GOT3 (cell line): ENCODE results near the gene PCDHAC2.

ENCODE experiments used
- DNase-seq: peaks from one replicate; lab custom pipeline; 2025; ENCODE audit warnings: mixed read lengths; lab: John Stamatoyannopoulos, UW

Gene PCDHAC2

DNA sequence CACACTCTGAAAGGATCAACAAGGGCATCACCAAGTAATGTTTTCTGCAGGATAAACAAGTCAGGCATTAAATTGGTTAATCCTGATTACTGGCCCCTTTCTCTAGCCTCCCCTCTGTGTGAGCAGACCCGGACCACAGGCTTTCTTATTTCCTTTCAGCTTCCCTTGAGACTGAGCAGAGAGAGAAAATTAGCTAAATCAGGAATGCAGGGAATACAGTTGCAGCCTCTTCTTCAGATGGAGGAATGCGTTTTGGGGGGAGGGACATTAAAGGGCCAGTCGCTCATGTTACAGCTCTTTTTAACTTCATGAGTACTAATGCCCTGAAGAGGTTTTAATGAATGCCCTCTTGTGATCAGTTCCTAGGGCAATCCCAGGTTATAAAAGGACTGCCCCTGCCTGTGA, 19.8 kb downstream of the PCDHAC2 start:
- no peak for DNase-seq

DNA sequence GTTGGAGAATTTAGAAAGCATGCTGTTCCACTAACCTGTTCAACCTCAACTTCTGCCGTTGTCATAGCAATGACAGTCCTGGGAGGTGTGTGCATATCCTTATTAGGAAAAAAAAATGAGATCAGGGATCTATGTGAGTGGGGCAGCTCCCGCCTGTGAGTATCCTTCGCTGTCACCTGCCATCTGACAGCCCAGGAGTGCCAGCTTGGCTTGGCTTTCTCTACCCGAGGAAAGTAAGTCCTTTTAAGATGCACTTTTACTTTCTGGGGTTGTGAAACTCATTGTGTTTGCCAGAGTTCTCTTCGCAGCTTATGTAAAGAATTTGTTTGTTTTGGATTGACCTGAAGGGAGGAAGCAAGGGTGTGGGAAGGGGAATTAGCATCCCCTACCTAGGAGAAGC, 21.8 kb downstream of the PCDHAC2 start:
- no peak for DNase-seq

DNA sequence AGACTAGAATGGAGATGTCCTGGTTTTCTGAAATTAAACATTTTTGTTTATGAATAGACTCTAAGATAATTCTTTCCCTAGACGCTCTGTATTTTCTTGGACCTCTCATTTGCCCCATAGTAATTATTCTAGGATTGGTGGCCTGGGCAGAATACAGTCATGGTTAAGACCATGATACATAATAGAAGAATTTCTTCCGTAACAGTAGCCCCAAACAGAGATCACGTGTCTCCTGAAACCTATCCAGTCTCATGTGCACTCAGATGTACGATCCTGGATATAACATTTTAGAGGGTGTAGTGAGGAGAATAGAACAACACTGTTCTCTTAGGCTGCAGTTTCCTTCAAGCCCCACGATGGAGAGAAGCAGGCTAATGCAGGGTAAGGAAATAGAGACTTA, 22.3 kb downstream of the PCDHAC2 start:
- no peak for DNase-seq

- no peak for DNase-seq
Observed at GRCh38 chr5:140989254-140990020, 23.2 kb downstream of the PCDHAC2 start.

DNA sequence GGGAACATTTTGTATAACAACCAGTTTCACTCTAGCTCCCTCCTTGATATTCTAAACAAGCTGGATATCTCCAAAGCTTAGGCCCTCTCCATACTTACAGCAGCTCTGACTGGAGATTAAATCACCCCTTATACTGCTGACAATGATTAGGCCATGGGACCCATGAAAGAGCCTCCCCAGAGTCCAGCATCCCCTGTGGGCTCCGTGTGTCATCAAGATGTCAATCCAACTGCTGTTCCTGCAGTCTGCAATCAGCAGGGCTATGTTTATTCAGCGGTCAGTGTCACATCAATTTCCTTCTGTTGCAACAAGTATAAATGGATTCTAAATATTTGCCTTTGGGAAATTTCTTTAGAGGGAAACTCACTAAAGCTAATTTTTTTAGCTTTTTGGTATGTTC, 26.6 kb downstream of the PCDHAC2 start:
- no peak for DNase-seq

- DNase-seq, result no peak
Observed at GRCh38 chr5:140996060-140996459, 29.8 kb downstream of the PCDHAC2 start.

GRCh38 chr5:140998921-140999410, 32.7 kb downstream of the PCDHAC2 start:
- DNase-seq, result no peak

- DNase-seq, result peak; percentile 27
Observed at GRCh38 chr5:141001446-141001843, 35.2 kb downstream of the PCDHAC2 start.

GRCh38 chr5:141001844-141002604, 35.7 kb downstream of the PCDHAC2 start:
- DNase-seq, result peak; percentile 16

DNA sequence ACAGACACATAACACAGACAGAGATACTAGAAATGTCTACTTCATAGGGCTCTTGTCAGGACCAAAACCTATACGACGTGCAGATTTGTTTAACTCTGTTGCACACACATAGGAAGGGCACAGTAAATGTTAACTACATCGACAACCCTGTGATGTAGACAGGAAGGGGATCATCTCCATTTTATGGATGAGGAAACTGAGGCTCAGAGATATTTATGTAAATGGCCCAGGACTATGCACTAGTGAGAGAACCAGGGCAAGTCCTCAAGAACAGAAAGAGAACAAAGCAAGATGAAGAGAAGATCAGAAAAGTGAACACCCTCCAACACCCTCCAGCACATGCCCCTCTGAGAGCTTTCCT, 36.3 kb downstream of the PCDHAC2 start:
- no peak for DNase-seq

GRCh38 chr5:141003031-141003430, 36.8 kb downstream of the PCDHAC2 start:
- DNase-seq, result no peak

DNA sequence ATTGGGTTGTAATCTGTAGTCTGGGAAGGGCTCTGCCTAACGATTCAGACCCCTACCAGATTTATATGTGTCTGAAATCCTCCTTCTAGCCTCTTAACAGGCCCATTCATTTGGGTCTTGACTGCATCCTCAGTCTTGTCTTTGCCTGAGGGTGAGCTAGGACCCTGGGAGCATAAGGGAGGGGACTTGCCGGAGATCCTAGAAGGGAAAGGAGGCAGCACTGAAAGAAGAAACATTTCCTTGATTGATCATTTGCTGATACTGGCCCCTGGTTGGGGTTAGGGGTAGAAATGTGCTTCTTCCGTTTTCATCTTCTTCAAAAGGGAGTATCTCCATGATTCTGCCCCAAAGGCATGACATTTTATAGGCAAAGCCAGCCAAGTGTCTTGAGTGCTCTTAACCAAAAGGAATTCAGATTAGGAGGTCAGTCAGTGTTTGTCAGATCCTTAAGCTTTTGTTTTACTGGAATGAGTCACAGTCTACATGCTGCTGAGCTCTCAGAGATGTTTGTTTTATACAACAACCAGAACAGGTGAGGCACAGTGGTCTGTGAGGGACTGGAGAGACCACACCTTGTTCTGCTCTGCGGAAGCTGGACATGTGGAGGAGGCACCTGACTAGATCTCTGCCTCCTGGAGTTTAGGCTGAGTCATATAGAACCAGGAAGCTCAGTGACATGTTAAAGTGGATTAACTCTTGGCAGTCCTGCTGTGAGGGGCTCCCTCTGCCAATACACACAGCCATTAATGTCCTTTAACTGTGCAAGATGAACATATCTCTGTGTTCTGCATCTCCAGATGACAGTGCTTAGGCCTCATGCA, 37.7 kb downstream of the PCDHAC2 start:
- DNase-seq, result no peak

GRCh38 chr5:141007791-141008190, 41.5 kb downstream of the PCDHAC2 start:
- no peak for DNase-seq

DNA sequence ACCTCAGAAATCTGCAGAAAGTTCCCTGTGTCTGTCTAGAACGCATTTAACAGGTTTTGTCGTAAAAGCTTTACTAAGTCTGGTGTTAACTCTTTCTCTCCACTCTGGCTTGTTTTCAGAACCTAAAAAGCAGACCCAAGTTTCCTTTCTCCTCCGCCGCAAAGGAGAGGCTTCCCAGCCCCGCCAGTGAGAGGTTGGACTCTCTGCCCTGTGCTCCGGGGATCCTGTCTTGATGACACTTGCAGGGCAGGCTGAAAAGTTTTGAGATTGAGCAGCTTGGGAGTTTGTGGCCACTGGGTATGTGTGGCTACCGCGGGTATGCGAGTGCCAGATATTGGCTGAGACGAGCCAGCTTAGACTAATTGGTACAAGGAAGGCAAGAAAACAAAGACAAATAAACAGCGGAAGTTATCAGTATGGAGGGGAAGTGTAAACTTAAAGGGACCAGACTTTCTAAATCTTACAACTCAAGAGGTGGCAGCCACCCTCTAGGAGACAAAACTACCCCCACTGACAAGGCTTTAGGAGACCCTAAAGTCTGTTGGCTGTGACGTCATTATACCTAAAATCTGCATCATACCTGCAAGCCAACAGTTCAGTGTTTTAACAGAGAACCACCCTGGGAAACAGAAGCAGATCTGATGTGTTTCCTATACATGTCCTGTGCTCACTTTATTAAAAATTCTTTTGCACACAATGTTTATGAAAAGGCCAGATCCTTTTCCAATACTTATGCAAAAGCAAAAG, 43.9 kb downstream of the PCDHAC2 start:
- DNase-seq, result no peak

DNA sequence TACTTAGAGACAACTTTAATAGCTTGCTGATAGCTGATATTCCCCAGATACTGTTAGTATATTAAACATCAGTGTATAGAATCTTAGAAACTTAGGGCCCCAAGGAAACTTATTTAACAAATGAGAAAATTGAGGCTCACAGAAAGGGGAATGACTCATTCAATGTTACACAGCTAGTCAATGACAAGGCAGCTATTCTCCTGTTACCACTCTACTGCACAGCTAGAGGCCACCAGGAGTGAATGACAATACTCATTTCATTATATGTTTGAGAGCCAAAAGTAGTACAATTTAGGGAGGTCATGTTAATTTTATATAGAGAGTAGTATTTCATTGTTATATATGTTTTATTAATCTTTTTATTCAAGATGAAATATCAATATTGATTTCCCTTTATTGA, 51.7 kb downstream of the PCDHAC2 start:
- no peak for DNase-seq
